A549 (cell line): ENCODE results near the gene TM4SF18. TPM values are rescaled to one million over a fixed set of nuclear protein-coding genes. Genes with fewer than 3 reads are reported as not detected.

Source experiments
- ATAC-seq, 2 experiments: fragments of 200-7000 bp in 1 of 2; fragments of >200 bp in 1 of 2; cut with Nextera tagmentation in 1 of 2; cut with Tn5 transposase in 1 of 2; 3 replicates each; pipeline versions ENCODE4 v1.8.0 to v1.9.1; 2018 to 2020; ENCODE audit warnings: mild to moderate bottlenecking in 1 of 2, moderate library complexity in 1 of 2
- CTCF ChIA-PET: fragments of 300-600 bp; sonication (Branson Sonifier 250); formaldehyde crosslinking; extraction: SDS; loops from one replicate; lab custom pipeline; 2021; ENCODE audit warnings: antibody characterized with exemption, inconsistent platforms; lab: Yijun Ruan, JAX
- POLR2A ChIA-PET: fragments of 350-600 bp; formaldehyde crosslinking; extraction: SDS; loops from one replicate; lab custom pipeline; 2021; ENCODE audit warnings: antibody characterized with exemption, inconsistent platforms; lab: Yijun Ruan, JAX
- DNase-seq, 2 experiments: peaks; one replicate each; pipeline versions ENCODE4 v3.0.0 to v3.0.0-alpha.2; 2011 to 2016; ENCODE audit warnings: low read depth in 1 of 2, low spot score in 1 of 2
- FAIRE-seq: peaks from 2 replicates; lab custom pipeline; 2011; peaks lifted over from hg19 to GRCh38; lab: Jason Lieb, UNC
- H3K27ac ChIP-seq, 2 experiments: fragments of >200 bp; sonication (Bioruptor Twin); formaldehyde crosslinking; 3 replicates each; pipeline ENCODE4 v1.5.1; 2016 to 2017
- H3K4me1 ChIP-seq: fragments of >200 bp; sonication (Bioruptor Twin); formaldehyde crosslinking; 3 replicates; pipeline ENCODE4 v1.6.1; 2016
- H3K4me2 ChIP-seq: fragments of >200 bp; sonication (Bioruptor Twin); formaldehyde crosslinking; 3 replicates; pipeline ENCODE4 v1.6.1; 2016
- H3K4me3 ChIP-seq: fragments of >200 bp; sonication (Bioruptor Twin); formaldehyde crosslinking; 3 replicates; pipeline ENCODE4 v1.5.1; 2016
- H3K9me3 ChIP-seq: fragments of >200 bp; sonication (Bioruptor Twin); formaldehyde crosslinking; 3 replicates; pipeline ENCODE4 v1.6.1; 2016
- CBX2 ChIP-seq: fragments of 200-600 bp; sonication (generic); IDR thresholded peaks from 2 replicates; pipeline ENCODE4 v1.6.1; 2016; ENCODE audit warnings: low read depth, mild to moderate bottlenecking, borderline replicate concordance
- CBX8 ChIP-seq: fragments of 200-600 bp; sonication (generic); IDR thresholded peaks from 2 replicates; pipeline ENCODE4 v1.6.1; 2016
- CHD2 ChIP-seq: fragments of 150-350 bp; IDR thresholded peaks from 2 replicates; pipeline ENCODE4 v1.6.1; 2014; ENCODE audit warnings: low read length; ENCODE audit not compliant: partially characterized antibody
- ELK1 ChIP-seq: fragments of 150-350 bp; IDR thresholded peaks from 2 replicates; pipeline ENCODE4 v1.6.1; 2014; ENCODE audit warnings: low read depth, mild to moderate bottlenecking, low read length
- EP300 ChIP-seq, 2 experiments: fragments of >200 bp; sonication (Bioruptor Twin); formaldehyde crosslinking; IDR thresholded peaks; 2 replicates in 1 of 2; 3 replicates in 1 of 2; pipeline ENCODE4 v1.6.1; 2016 to 2017
- HDAC2 ChIP-seq: fragments of 200-600 bp; sonication (generic); IDR thresholded peaks from 2 replicates; pipeline ENCODE4 v1.6.1; 2016
- HMGXB4 ChIP-seq: fragments of 250-450 bp; sonication (Bioruptor Pico); IDR thresholded peaks from 2 replicates; pipeline ENCODE4 v1.5.0; 2021; ENCODE audit warnings: mild to moderate bottlenecking, moderate library complexity, borderline replicate concordance
- HOXB13 ChIP-seq: fragments of 250-450 bp; sonication (Bioruptor Pico); IDR thresholded peaks from 2 replicates; pipeline ENCODE4 v1.5.0; 2020; ENCODE audit warnings: low read depth, mild to moderate bottlenecking, moderate library complexity
- JUNB ChIP-seq: fragments of >200 bp; sonication (Bioruptor Twin); formaldehyde crosslinking; IDR thresholded peaks from 2 replicates; pipeline ENCODE4 v1.6.1; 2016
- KDM5A ChIP-seq: fragments of 200-600 bp; sonication (generic); IDR thresholded peaks from 2 replicates; pipeline ENCODE4 v1.6.1; 2016; ENCODE audit warnings: antibody characterized with exemption, mild to moderate bottlenecking
- MAZ ChIP-seq: fragments of 150-350 bp; IDR thresholded peaks from 2 replicates; pipeline ENCODE4 v1.6.1; 2014; ENCODE audit warnings: antibody characterized with exemption, low read depth, low read length, borderline replicate concordance
- NR3C1 ChIP-seq: fragments of >200 bp; sonication (Bioruptor Twin); formaldehyde crosslinking; IDR thresholded peaks from 3 replicates; pipeline ENCODE4 v1.6.1; 2017
- PHF8 ChIP-seq: fragments of 200-600 bp; sonication (generic); IDR thresholded peaks from 2 replicates; pipeline ENCODE4 v1.6.1; 2016; ENCODE audit warnings: low read depth, mild to moderate bottlenecking, antibody characterized with exemption, moderate library complexity, borderline replicate concordance
- RAD21 ChIP-seq, 2 experiments: fragments of >200 bp in 1 of 2; sonication (Bioruptor Twin) in 1 of 2; formaldehyde crosslinking in 1 of 2; IDR thresholded peaks in 1 of 2; conservative IDR thresholded peaks in 1 of 2; 2 replicates in 1 of 2; 3 replicates in 1 of 2; pipeline ENCODE4 v1.6.1; 2012 to 2018; ENCODE audit warnings: inconsistent platforms in 1 of 2
- REST ChIP-seq: fragments of 200-600 bp; sonication (generic); IDR thresholded peaks from 2 replicates; pipeline ENCODE4 v1.6.1; 2016; ENCODE audit warnings: antibody characterized with exemption, mild to moderate bottlenecking, moderate library complexity
- RFX5 ChIP-seq: fragments of 450-650 bp; IDR thresholded peaks from 2 replicates; pipeline ENCODE4 v1.7.1; 2014; ENCODE audit warnings: antibody characterized with exemption, mild to moderate bottlenecking, moderate library complexity
- TFCP2L1 ChIP-seq: fragments of 250-450 bp; sonication (Bioruptor Pico); IDR thresholded peaks from 2 replicates; pipeline ENCODE4 v1.5.0; 2021; ENCODE audit warnings: mild to moderate bottlenecking
- ZC3H11A ChIP-seq: fragments of 450-650 bp; IDR thresholded peaks from 2 replicates; pipeline ENCODE4 v1.6.1; 2014; ENCODE audit warnings: antibody characterized with exemption, mild to moderate bottlenecking
- WGBS: methylation state at CpG from one replicate; pipeline ENCODE4 v1.1.6; 2017; ENCODE audit errors: missing lambda C conversion rate; 5-methylcytosine and 5-hydroxymethylcytosine counted together
- polyA plus RNA-seq, 4 experiments: library from polyadenylated mRNA; depleted of rRNA in 3 of 4; stranded (reverse); fragments of >200 nt; fragmentation: RNase III in 1 of 4; extraction: RNeasy Plus Mini Kit Qiagen cat#74134 plus additional on column Dnase treatment in 1 of 4; gene quantifications; 2 replicates in 3 of 4; 3 replicates in 1 of 4; pipeline ENCODE4 v1.2.3, GENCODE V29; 2011 to 2017
- TF ChIP-seq, protein P1 (sequence below): fragments of >200 bp; sonication (Bioruptor Twin); formaldehyde crosslinking; IDR thresholded peaks from 3 replicates; pipeline ENCODE4 v1.5.1; 2016

Gene TM4SF18
- polyA plus RNA-seq, 2 of the 4 experiments (the other 2 are of a cell fraction) = 51.3 to 99.8 TPM

- 89% methylated on average over 2 of the region's 2 CpGs for WGBS
- Histone ChIP-seq H3K4me3 (no peak overlapping the region), H3K9me3 (no peaks in the 10 kb centered on the region; the same call in 2 of the 3 replicates), H3K27ac (peak overlapping the region; percentile 87 to 91), H3K4me2 (peak overlapping the region; percentile 78), H3K4me1 (peaks cover 49% of the 10 kb centered on the region)
- ATAC-seq (no peak), DNase-seq (no peak), FAIRE-seq (no peak)
- ChIA-PET POLR2A (interaction anchor here (0.8 to 2.6 kb wide), 2 partner anchors 31 to 35 kb away, joined by 3 to 8 read pairs; no protein-coding TSS in a partner anchor), CTCF (interaction anchor here (0.9 to 4.5 kb wide), 7 partner anchors 15 to 192 kb away, joined by 3 to 17 read pairs (median 4); partner anchors contain the start of gene TM4SF18)
- TF ChIP-seq RFX5 = no peak
- TF ChIP-seq KDM5A = no peak
- no peak for TF ChIP-seq HDAC2
- no peak for TF ChIP-seq EP300 (IDR thresholded peaks at IDR 0.05)
- no peak for TF ChIP-seq ZC3H11A
- no peak for TF ChIP-seq CBX8
- no peak for TF ChIP-seq MAZ
- no peak for TF ChIP-seq JUNB
- no peak for TF ChIP-seq REST
- TF ChIP-seq NR3C1 = no peak
- TF ChIP-seq, protein P1, sequence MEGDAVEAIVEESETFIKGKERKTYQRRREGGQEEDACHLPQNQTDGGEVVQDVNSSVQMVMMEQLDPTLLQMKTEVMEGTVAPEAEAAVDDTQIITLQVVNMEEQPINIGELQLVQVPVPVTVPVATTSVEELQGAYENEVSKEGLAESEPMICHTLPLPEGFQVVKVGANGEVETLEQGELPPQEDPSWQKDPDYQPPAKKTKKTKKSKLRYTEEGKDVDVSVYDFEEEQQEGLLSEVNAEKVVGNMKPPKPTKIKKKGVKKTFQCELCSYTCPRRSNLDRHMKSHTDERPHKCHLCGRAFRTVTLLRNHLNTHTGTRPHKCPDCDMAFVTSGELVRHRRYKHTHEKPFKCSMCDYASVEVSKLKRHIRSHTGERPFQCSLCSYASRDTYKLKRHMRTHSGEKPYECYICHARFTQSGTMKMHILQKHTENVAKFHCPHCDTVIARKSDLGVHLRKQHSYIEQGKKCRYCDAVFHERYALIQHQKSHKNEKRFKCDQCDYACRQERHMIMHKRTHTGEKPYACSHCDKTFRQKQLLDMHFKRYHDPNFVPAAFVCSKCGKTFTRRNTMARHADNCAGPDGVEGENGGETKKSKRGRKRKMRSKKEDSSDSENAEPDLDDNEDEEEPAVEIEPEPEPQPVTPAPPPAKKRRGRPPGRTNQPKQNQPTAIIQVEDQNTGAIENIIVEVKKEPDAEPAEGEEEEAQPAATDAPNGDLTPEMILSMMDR = no peak
- TF ChIP-seq PHF8 = no peak
- TF ChIP-seq HOXB13 (CRISPR knock-in tag) = no peak
- no peak for TF ChIP-seq ELK1
- no peak for TF ChIP-seq CBX2
- no peak for TF ChIP-seq HMGXB4 (CRISPR knock-in tag)
- no peak for TF ChIP-seq CHD2
- TF ChIP-seq TFCP2L1 (CRISPR knock-in tag) = no peak
- TF ChIP-seq RAD21 (conservative IDR thresholded peaks at IDR 0.05 in 1 of 2, IDR thresholded peaks at IDR 0.05 in 1 of 2) = no peak
These were observed 36.5 kb downstream of the TM4SF18 start for GRCh38 chr3:149296972-149297371.
